C4-2B (cell line): ENCODE measurements around the gene CNPPD1.

Source experiments
- H3K27ac ChIP-seq: fragments of 450-650 bp; 2 replicates; pipeline ENCODE4 v1.5.1; 2017
- ZFX ChIP-seq: fragments of 450-650 bp; IDR thresholded peaks from 2 replicates; pipeline ENCODE4 v1.6.1; 2017
- TF ChIP-seq, protein P1 (sequence below): fragments of 450-650 bp; conservative IDR thresholded peaks from 2 replicates; pipeline ENCODE4 v1.5.1; 2017; ENCODE audit warnings: mild to moderate bottlenecking

Gene CNPPD1

DNA sequence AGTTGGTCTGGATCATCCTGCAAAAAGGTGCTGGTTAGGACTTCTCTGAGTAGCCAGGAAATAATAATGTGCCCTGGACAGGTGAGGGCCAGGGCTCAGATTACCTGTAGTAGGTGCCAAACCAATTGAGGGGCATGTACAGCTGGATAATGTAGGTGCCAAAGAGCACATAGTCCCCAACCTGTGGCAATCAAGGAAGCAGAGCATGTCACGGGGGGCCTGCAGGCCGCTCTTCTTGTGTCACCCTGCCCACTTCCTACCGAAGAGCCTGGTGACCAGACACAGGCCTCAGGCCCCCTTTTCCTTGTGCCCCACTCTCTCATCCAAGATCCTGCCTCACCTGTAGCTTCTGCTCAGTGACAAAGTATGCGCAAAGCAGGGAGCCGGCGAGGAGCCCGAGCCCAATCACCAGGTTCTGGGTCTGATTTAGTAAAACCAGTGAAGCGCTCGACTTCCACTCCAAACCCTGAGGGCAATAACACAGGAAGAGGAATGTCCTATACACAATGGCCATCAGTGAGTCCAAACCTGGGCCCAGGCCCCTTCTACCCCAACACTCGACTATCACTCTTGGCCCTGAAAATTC lies 36.9 kb upstream of the CNPPD1 start:
- no peak overlapping the region for H3K27ac ChIP-seq
- TF ChIP-seq, protein P1, sequence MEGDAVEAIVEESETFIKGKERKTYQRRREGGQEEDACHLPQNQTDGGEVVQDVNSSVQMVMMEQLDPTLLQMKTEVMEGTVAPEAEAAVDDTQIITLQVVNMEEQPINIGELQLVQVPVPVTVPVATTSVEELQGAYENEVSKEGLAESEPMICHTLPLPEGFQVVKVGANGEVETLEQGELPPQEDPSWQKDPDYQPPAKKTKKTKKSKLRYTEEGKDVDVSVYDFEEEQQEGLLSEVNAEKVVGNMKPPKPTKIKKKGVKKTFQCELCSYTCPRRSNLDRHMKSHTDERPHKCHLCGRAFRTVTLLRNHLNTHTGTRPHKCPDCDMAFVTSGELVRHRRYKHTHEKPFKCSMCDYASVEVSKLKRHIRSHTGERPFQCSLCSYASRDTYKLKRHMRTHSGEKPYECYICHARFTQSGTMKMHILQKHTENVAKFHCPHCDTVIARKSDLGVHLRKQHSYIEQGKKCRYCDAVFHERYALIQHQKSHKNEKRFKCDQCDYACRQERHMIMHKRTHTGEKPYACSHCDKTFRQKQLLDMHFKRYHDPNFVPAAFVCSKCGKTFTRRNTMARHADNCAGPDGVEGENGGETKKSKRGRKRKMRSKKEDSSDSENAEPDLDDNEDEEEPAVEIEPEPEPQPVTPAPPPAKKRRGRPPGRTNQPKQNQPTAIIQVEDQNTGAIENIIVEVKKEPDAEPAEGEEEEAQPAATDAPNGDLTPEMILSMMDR = no peak
- no peak for TF ChIP-seq ZFX

DNA sequence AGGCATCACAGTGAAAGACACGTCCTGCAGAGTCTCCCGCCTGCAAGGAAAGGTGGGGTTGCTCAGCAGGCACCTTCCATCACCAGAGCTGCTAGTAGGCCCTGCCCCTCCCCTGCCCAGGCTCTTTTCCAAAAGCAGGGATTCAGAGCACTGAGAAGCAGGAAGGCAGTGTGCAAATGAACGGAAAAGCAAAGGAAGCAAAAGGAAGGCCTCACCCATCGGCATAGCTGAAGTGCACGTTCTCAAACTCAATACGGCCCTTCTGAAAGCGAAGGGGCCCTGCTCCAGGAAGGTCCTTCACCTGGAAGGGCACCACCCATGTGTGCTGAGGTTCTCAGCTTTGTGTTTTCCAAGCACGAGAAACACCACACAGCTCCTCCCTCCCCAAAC lies 36.3 kb upstream of the CNPPD1 start:
- TF ChIP-seq, protein P1 = no peak
- TF ChIP-seq ZFX = no peak
- no peak overlapping the region for H3K27ac ChIP-seq

DNA sequence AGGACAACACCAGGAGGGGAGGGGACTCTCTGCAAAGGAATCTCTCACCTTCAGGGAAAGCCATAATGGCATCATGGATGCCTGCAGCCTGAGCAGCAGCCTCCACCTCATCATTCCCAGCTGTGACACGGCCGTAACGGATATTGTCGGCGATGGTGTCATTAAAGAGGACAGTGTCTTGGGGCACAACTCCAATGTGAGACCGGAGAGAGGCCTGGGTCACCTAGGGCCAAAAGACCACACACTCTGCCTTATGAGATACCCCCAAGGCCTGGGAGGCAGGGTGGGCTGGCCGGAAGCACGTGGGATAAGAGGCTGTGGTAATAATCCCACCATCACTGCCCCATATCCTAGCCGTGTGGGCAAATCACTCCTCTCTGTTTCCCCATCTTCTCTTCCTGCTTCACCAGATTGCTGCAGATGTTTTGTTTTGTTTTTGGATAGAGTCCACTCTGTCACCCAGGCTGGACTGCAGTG lies 34.2 kb upstream of the CNPPD1 start:
- TF ChIP-seq, protein P1 = no peak
- no peak for TF ChIP-seq ZFX
- no peak overlapping the region for H3K27ac ChIP-seq

DNA sequence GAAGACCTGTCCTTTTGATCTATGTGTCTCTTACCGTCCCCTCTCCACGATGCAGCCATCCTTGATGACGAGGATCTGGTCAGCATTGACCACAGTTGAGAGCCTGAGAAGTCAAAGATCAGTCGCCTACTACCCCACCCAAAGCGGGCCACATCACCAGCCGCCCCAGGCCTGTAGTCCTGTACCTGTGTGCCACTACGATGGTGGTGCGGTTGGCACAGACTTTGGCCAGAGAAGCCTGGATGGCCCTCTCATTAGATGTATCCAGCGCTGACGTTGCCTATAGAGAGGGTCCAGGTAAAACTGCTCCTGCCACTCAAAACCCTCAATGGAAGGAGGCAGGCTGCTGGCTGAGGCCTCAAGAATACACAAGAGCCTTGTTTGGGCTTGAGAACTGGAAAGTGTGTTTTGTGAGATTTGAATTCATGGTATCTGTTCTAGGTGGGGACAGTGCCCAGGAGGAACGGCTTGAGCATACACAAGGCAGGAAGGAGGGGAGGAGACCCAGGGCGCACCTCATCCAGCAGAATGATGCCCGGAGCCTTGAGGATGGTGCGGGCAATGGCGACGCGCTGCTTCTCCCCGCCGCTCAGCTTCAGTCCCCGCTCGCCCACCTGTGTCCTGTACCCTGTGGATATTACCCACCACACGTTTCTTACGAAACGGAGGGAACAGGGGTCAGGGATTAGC lies 33.6 kb upstream of the CNPPD1 start:
- no peak overlapping the region for H3K27ac ChIP-seq
- no peak for TF ChIP-seq ZFX
- TF ChIP-seq, protein P1 = no peak

DNA sequence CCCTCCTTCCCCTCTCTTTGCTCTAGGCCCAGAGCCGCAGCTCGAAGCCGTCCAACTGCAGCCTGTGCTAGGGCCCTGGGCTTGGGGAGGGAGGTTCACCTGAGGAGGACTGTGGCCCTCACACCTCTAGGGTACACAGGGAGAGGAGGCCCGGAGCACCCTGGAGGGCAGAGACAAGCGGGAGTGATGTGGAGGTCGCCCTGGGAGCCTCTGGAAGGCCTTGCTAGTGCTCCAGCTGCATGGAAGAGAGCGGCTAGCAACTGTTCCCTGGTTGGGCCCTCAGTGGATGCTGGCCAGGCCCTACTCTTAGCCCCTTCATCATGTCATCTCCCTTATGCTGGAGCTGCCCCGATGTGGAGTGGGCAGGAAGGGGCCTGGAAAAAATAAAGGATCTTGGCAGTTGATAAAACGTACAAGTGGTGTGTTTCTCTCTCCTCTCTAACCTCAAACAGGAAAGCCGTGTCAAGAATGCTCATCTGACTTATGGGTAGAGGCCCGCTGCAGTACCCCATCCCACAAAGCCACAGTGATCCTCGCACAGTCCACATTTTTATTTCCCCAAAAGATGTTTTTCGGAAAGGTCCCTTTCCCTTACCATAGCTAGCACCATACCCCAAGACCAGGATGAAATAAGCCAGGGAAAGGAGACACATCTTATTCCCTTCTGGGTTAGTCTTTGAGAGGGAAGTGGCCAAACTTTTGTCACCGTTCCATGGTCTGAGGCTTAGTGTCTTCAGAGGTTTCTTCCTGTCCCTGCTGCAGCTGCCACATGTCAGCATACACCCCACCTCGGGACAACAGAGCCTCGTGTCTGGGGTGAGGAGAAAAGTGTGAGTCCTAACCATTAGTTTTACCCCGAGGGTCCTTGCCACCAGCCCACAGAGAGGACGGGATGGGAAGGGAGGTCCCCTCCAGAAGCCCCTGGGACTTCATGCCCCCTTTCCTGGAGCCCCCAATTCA lies 32.8 kb upstream of the CNPPD1 start:
- H3K27ac ChIP-seq = no peak overlapping the region
- TF ChIP-seq ZFX = no peak
- TF ChIP-seq, protein P1 = no peak

DNA sequence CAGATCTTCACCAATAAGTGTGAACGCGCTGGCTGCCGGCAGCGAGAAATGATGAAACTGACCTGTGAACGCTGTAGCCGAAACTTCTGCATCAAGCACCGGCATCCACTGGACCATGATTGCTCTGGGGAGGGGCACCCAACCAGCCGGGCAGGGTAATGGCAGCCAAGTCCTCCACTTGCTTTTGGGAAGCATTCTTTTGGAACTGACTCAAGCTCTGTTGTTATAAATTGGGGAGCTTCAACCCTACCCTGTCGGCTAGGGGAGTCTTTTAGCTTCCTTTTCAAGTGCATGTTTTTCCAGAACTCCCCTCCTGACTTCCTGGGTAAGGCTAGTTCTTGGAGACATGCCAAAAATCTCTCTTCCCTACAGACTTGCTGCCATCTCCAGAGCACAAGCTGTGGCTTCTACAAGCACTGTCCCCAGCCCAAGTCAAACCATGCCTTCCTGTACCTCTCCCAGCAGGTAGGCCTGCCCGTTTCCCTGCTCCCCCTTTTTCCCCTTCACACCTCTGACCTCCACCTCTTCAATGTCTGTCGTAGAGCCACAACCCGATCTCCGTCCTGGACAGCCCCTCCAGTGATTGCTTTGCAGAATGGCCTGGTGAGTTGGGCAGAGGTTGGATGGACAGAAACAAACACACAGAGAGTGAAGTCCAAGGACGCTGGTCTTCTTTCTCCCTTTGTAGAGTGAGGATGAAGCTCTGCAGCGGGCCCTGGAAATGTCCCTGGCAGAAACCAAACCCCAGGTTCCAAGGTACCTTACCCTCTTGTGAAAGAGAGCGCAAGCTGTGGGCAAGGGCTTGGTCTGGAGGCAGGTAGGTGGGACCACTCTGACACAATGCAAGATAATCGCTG lies 31.4 kb upstream of the CNPPD1 start:
- peak overlapping the region; percentile 77 for H3K27ac ChIP-seq
- TF ChIP-seq, protein P1 = no peak
- TF ChIP-seq ZFX = no peak
